Measurements from ENCODE around the gene RGS7.

RGS7 gene

DNA sequence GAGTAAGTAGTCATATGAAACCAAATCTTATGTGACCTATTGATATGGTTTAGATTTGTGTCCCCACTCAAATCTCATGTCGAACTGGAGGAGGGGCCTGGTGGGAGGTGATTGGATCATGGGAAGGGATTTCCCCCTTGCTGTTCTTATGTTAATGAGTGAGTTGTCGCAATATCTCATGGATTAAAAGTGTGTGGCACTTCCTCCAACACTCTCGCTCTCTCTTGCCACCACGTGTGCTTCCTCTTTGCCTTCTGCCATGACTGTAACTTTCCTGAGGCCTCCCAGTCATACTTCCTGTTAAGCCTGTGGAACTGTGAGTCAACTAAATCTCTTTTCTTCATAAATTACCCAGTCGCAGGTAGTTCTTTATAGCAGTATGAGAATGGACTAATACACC is 241.2 kb downstream of the RGS7 start:
- Histone ChIP-seq H4K8ac (ENCODE audit: low read depth, low read length) (no peak overlapping the region), H3K18ac (ENCODE audit: low read length) (no peak overlapping the region), H3K4me3 (ENCODE audit: low read length) (no peak overlapping the region), H3K36me3 (ENCODE audit: control insufficient read depth, insufficient read depth, low read length) (no peaks in the 10 kb centered on the region), H3K27me3 (ENCODE audit: insufficient read depth, low read length, poor library complexity) (no peaks in the 10 kb centered on the region), H2BK15ac (replicated peaks; ENCODE audit: low read depth) (no peak overlapping the region), H3K23ac (ENCODE audit: low read length) (no peak overlapping the region), H3K4me1 (ENCODE audit: control insufficient read depth, low read depth, low read length) (no peaks in the 10 kb centered on the region), H3K27ac (ENCODE audit: low read depth, low read length) (no peak overlapping the region), H3K9ac (ENCODE audit: low read length) (no peak overlapping the region), H2BK120ac (ENCODE audit: low read depth, low read length) (no peak overlapping the region), H2BK5ac (ENCODE audit: low read length) (no peak overlapping the region), H3K4me2 (ENCODE audit: low read length) (no peak overlapping the region), H3K4ac (ENCODE audit: low read depth, low read length) (no peak overlapping the region), H3K79me2 (ENCODE audit: control insufficient read depth, insufficient read depth, low read length) (no peaks in the 10 kb centered on the region), H2AK5ac (ENCODE audit: low read length) (no peak overlapping the region), H3K56ac (ENCODE audit: low read length) (no peak overlapping the region), H3K79me1 (ENCODE audit: low read length) (no peaks in the 10 kb centered on the region), H4K5ac (ENCODE audit: low read length) (no peak overlapping the region)
- WGBS (ENCODE audit: extremely low coverage, insufficient coverage, low lambda C conversion rate): no CpG with 5 or more reads among the region's 5 CpGs
- peak; percentile 8 for DNase-seq

DNA sequence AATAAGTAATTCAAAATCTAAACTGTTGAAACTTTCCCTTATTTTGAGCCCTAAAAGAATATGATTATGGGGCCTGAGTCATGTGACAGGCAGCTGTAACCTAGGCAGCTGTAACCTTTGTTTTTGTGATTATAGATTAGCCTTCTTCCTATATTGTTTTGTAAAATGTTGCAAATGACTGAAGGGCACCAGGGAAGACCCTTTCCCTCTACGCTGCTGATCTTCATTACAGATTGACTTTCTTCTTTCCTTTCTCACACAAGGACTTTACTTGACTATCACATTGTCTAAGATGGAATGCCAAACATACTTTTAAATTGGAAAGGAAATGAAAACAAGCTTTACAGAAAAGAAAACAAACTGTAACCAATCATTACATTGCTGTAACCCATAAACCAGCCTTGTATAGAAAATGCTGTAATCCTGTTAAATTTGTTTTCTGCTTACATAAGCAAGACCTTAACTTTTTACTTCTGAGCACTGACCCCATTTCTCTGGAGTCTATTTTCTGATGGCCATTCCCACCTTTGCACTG is 242.2 kb downstream of the RGS7 start:
- Histone ChIP-seq H3K9ac (ENCODE audit: low read length) (no peak overlapping the region), H3K79me1 (ENCODE audit: low read length) (no peaks in the 10 kb centered on the region), H2BK120ac (ENCODE audit: low read depth, low read length) (no peak overlapping the region), H2BK15ac (replicated peaks; ENCODE audit: low read depth) (no peak overlapping the region), H3K4me2 (ENCODE audit: low read length) (no peak overlapping the region), H3K4me1 (ENCODE audit: control insufficient read depth, low read depth, low read length) (no peaks in the 10 kb centered on the region), H3K79me2 (ENCODE audit: control insufficient read depth, insufficient read depth, low read length) (no peaks in the 10 kb centered on the region), H4K8ac (ENCODE audit: low read depth, low read length) (no peak overlapping the region), H2BK5ac (ENCODE audit: low read length) (no peak overlapping the region), H3K4me3 (ENCODE audit: low read length) (no peak overlapping the region), H3K36me3 (ENCODE audit: control insufficient read depth, insufficient read depth, low read length) (no peaks in the 10 kb centered on the region), H3K27me3 (ENCODE audit: insufficient read depth, low read length, poor library complexity) (no peaks in the 10 kb centered on the region), H3K4ac (ENCODE audit: low read depth, low read length) (no peak overlapping the region), H3K56ac (ENCODE audit: low read length) (no peak overlapping the region), H3K18ac (ENCODE audit: low read length) (no peak overlapping the region), H3K23ac (ENCODE audit: low read length) (no peak overlapping the region), H4K5ac (ENCODE audit: low read length) (no peak overlapping the region), H3K27ac (ENCODE audit: low read depth, low read length) (no peak overlapping the region), H2AK5ac (ENCODE audit: low read length) (no peak overlapping the region)
- peak; percentile 3 for DNase-seq
- WGBS (ENCODE audit: extremely low coverage, insufficient coverage, low lambda C conversion rate): no CpG with 5 or more reads among the region's 1 CpG

DNA sequence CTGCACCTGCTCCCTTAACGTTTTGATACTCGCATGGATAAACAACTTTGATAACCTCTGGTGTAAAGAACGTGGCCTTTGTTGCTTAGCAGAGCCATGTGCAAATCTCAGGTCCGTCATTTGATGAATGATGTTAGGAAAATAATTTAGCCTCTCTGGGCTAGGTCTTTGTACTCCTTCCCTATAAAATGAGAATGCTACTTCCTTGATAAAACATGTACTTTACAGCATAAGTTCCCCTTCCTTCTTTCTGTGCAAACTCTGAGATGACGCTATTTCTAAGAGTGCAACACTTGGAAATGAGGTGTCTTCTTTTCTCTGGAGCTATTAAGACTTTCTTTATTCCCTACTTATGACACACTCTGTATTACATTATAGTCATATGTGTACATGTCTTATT is 243.4 kb downstream of the RGS7 start:
- no peak overlapping the region for H3K18ac ChIP-seq (ENCODE audit: low read length)
- no peak overlapping the region for H3K4me2 ChIP-seq (ENCODE audit: low read length)
- no peak overlapping the region for H2BK120ac ChIP-seq (ENCODE audit: low read depth, low read length)
- no peak overlapping the region for H3K23ac ChIP-seq (ENCODE audit: low read length)
- H2BK5ac ChIP-seq (ENCODE audit: low read length): no peak overlapping the region
- H3K4me3 ChIP-seq (ENCODE audit: low read length): no peak overlapping the region
- H3K79me2 ChIP-seq (ENCODE audit: control insufficient read depth, insufficient read depth, low read length): no peaks in the 10 kb centered on the region
- no peak overlapping the region for H4K5ac ChIP-seq (ENCODE audit: low read length)
- H3K4me1 ChIP-seq (ENCODE audit: control insufficient read depth, low read depth, low read length): no peaks in the 10 kb centered on the region
- H3K4ac ChIP-seq (ENCODE audit: low read depth, low read length): no peak overlapping the region
- H3K36me3 ChIP-seq (ENCODE audit: control insufficient read depth, insufficient read depth, low read length): no peaks in the 10 kb centered on the region
- H4K8ac ChIP-seq (ENCODE audit: low read depth, low read length): no peak overlapping the region
- no peak overlapping the region for H2BK15ac ChIP-seq (replicated peaks; ENCODE audit: low read depth)
- H3K27me3 ChIP-seq (ENCODE audit: insufficient read depth, low read length, poor library complexity): no peaks in the 10 kb centered on the region
- no peak overlapping the region for H3K9ac ChIP-seq (ENCODE audit: low read length)
- H3K56ac ChIP-seq (ENCODE audit: low read length): no peak overlapping the region
- H3K79me1 ChIP-seq (ENCODE audit: low read length): no peaks in the 10 kb centered on the region
- no CpG with 5 or more reads among the region's 5 CpGs for WGBS (ENCODE audit: extremely low coverage, insufficient coverage, low lambda C conversion rate)
- no peak overlapping the region for H3K27ac ChIP-seq (ENCODE audit: low read depth, low read length)
- H2AK5ac ChIP-seq (ENCODE audit: low read length): no peak overlapping the region
- no peak for DNase-seq

DNA sequence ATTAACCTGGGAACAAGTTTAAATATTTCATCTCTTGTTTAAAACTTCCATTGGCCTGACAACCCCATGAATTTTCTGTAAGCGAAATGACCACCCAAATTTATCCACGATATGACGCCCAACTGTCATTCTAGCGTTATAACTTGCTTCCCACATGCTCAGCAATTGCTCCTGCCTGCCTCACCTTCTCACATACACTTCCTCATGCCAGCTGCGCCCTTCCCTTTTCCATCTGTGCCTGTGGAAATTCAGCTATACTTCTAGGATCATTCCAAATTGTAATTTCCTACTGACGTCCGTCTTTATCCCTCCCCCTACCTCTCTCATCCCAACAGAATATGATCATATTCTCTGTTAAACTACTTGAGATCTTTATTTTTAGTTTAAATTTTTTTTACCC is 248.0 kb downstream of the RGS7 start:
- no peak overlapping the region for H3K4me2 ChIP-seq (ENCODE audit: low read length)
- no peak overlapping the region for H2BK120ac ChIP-seq (ENCODE audit: low read depth, low read length)
- no peaks in the 10 kb centered on the region for H3K36me3 ChIP-seq (ENCODE audit: control insufficient read depth, insufficient read depth, low read length)
- no peak overlapping the region for H3K4ac ChIP-seq (ENCODE audit: low read depth, low read length)
- H3K56ac ChIP-seq (ENCODE audit: low read length): no peak overlapping the region
- H2BK5ac ChIP-seq (ENCODE audit: low read length): no peak overlapping the region
- H3K23ac ChIP-seq (ENCODE audit: low read length): no peak overlapping the region
- H2AK5ac ChIP-seq (ENCODE audit: low read length): no peak overlapping the region
- DNase-seq: no peak
- H3K79me2 ChIP-seq (ENCODE audit: control insufficient read depth, insufficient read depth, low read length): no peaks in the 10 kb centered on the region
- WGBS (ENCODE audit: extremely low coverage, insufficient coverage, low lambda C conversion rate): no CpG with 5 or more reads among the region's 7 CpGs
- no peaks in the 10 kb centered on the region for H3K4me1 ChIP-seq (ENCODE audit: control insufficient read depth, low read depth, low read length)
- no peak overlapping the region for H4K5ac ChIP-seq (ENCODE audit: low read length)
- H3K79me1 ChIP-seq (ENCODE audit: low read length): no peaks in the 10 kb centered on the region
- no peak overlapping the region for H3K4me3 ChIP-seq (ENCODE audit: low read length)
- no peak overlapping the region for H2BK15ac ChIP-seq (replicated peaks; ENCODE audit: low read depth)
- no peak overlapping the region for H3K9ac ChIP-seq (ENCODE audit: low read length)
- no peak overlapping the region for H3K27ac ChIP-seq (ENCODE audit: low read depth, low read length)
- H3K18ac ChIP-seq (ENCODE audit: low read length): no peak overlapping the region
- no peak overlapping the region for H4K8ac ChIP-seq (ENCODE audit: low read depth, low read length)
- H3K27me3 ChIP-seq (ENCODE audit: insufficient read depth, low read length, poor library complexity): no peaks in the 10 kb centered on the region

DNA sequence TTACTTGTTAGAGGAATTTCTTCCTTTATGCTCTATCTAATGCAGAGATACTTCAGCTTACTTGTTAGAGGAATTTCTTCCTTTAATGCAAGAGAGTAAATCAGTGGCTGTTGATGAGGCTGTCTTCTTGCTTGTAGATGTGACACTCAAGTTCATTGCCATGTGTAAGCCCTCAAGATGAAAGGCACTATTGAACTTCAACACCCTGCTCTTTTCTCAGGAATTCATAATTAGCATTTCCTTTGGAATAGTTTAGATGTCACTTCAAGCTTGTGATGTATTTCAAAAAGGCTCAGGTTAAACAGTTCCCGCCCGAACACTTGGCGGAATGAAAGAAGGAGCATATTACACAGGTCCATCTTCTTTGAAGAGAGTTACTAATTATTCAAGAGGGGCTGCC is 251.9 kb downstream of the RGS7 start:
- Histone ChIP-seq H3K79me1 (ENCODE audit: low read length) (no peaks in the 10 kb centered on the region), H3K4me3 (ENCODE audit: low read length) (no peak overlapping the region), H3K56ac (ENCODE audit: low read length) (no peak overlapping the region), H2BK120ac (ENCODE audit: low read depth, low read length) (no peak overlapping the region), H3K36me3 (ENCODE audit: control insufficient read depth, insufficient read depth, low read length) (no peaks in the 10 kb centered on the region), H3K27me3 (ENCODE audit: insufficient read depth, low read length, poor library complexity) (no peaks in the 10 kb centered on the region), H3K79me2 (ENCODE audit: control insufficient read depth, insufficient read depth, low read length) (no peaks in the 10 kb centered on the region), H3K4me2 (ENCODE audit: low read length) (no peak overlapping the region), H3K4ac (ENCODE audit: low read depth, low read length) (no peak overlapping the region), H4K5ac (ENCODE audit: low read length) (no peak overlapping the region), H3K9ac (ENCODE audit: low read length) (no peak overlapping the region), H2BK5ac (ENCODE audit: low read length) (no peak overlapping the region), H2BK15ac (replicated peaks; ENCODE audit: low read depth) (no peak overlapping the region), H3K27ac (ENCODE audit: low read depth, low read length) (no peak overlapping the region), H3K23ac (ENCODE audit: low read length) (no peak overlapping the region), H2AK5ac (ENCODE audit: low read length) (no peak overlapping the region), H3K18ac (ENCODE audit: low read length) (no peak overlapping the region), H3K4me1 (ENCODE audit: control insufficient read depth, low read depth, low read length) (no peaks in the 10 kb centered on the region), H4K8ac (ENCODE audit: low read depth, low read length) (no peak overlapping the region)
- no CpG with 5 or more reads among the region's 3 CpGs for WGBS (ENCODE audit: extremely low coverage, insufficient coverage, low lambda C conversion rate)
- no peak for DNase-seq

DNA sequence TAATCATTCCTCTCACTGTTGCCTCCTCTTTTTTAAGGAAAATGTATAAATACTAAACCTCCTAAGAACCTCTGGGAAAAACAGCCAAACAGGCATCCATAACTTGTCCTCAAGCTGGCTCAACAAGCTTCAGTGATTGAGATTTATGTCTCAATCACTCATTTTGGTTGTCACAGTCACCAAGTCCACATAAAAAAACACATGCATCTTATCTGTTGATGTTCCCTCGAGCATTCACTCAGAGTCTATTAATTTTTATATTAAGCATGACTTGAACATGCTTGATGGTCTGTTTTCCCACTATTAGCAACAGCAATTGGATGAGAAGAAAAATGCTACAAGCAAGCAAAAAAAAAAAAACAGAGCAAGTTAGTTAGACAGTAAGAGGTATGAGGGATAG is 254.3 kb downstream of the RGS7 start:
- Histone ChIP-seq H3K79me1 (ENCODE audit: low read length) (no peaks in the 10 kb centered on the region), H3K56ac (ENCODE audit: low read length) (no peak overlapping the region), H3K27ac (ENCODE audit: low read depth, low read length) (no peak overlapping the region), H3K9ac (ENCODE audit: low read length) (no peak overlapping the region), H3K79me2 (ENCODE audit: control insufficient read depth, insufficient read depth, low read length) (no peaks in the 10 kb centered on the region), H4K8ac (ENCODE audit: low read depth, low read length) (no peak overlapping the region), H2AK5ac (ENCODE audit: low read length) (no peak overlapping the region), H4K5ac (ENCODE audit: low read length) (no peak overlapping the region), H3K4me2 (ENCODE audit: low read length) (no peak overlapping the region), H3K23ac (ENCODE audit: low read length) (no peak overlapping the region), H3K4ac (ENCODE audit: low read depth, low read length) (no peak overlapping the region), H2BK120ac (ENCODE audit: low read depth, low read length) (no peak overlapping the region), H3K18ac (ENCODE audit: low read length) (no peak overlapping the region), H2BK15ac (replicated peaks; ENCODE audit: low read depth) (no peak overlapping the region), H2BK5ac (ENCODE audit: low read length) (no peak overlapping the region), H3K4me1 (ENCODE audit: control insufficient read depth, low read depth, low read length) (no peaks in the 10 kb centered on the region), H3K36me3 (ENCODE audit: control insufficient read depth, insufficient read depth, low read length) (no peaks in the 10 kb centered on the region), H3K27me3 (ENCODE audit: insufficient read depth, low read length, poor library complexity) (no peaks in the 10 kb centered on the region), H3K4me3 (ENCODE audit: low read length) (no peak overlapping the region)
- no CpG with 5 or more reads among the region's 1 CpG for WGBS (ENCODE audit: extremely low coverage, insufficient coverage, low lambda C conversion rate)
- DNase-seq: no peak
